RWPE1 (cell line): Measurements from ENCODE around the gene ADIPOQ.
"Not testable (repeated sequence)": the region's sequence is repeated elsewhere in the genome, so short reads cannot be mapped to it uniquely, and the experiment has no call there.

ENCODE experiments used
- CTCF ChIA-PET: fragments of 350-600 bp; sonication (Branson Sonifier 250); formaldehyde crosslinking; extraction: SDS; loops from one replicate; lab custom pipeline; 2021; lab: Yijun Ruan, JAX
- POLR2A ChIA-PET: fragments of 400-600 bp; formaldehyde crosslinking; extraction: SDS; loops from one replicate; lab custom pipeline; 2020; ENCODE audit warnings: antibody characterized with exemption; ENCODE audit not compliant: low non-redundant PET; lab: Yijun Ruan, JAX
- DNase-seq: peaks from one replicate; pipeline ENCODE4 v3.0.0; 2012; ENCODE audit warnings: low spot score
- H3K27ac ChIP-seq: fragments of 450-650 bp; 2 replicates; pipeline ENCODE4 v1.5.1; 2017
- CTCF ChIP-seq: fragments of 450-650 bp; conservative IDR thresholded peaks from 2 replicates; pipeline ENCODE4 v1.5.1; 2017; ENCODE audit warnings: low read depth, mild to moderate bottlenecking

ADIPOQ gene

GRCh38 chr3:186842426-186843038, at the start of gene ADIPOQ:
ADIPOQ (plus strand) TSS chr3:186842710; CDS start chr3:186853059, 10,349 bp downstream.
- ChIA-PET POLR2A (no interaction called here), CTCF (no interaction called here)
- no peak for DNase-seq
- no peak within 1 kb of the TSS for H3K27ac ChIP-seq
- no peak for TF ChIP-seq CTCF

DNA sequence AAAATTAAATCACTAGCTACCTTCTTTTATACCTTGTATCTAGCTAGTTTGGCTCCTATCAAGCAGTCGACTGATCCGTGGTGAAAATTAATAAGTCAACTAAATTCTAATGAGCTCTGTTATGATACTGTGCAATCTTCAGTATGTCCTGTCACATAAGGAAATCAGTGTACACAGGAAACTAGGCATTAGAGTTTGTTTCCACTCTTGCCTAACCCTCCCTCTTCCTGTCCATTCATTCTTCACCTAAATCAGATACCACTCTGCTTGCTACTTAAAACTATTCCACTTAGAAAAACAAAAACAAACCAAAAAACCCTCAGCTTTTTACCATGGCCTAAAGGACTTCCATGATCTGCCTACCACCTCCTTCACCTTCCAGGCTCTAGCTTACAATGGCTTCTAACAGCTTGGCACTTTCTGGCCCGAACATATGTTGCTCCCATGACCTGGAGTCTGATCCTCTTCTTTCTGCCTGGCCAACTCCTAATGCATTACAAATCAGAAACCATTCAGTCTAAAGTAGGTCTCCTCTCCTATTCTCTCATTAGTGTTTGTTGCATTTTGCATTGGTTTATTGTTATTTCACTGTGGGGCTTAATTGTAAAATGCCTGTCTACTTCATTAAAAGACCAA, 44.2 kb upstream of the ADIPOQ start:
- no peak for TF ChIP-seq CTCF
- no peak for DNase-seq
- H3K27ac ChIP-seq: no peak overlapping the region
- ChIA-PET POLR2A (no interaction called here), CTCF (interaction anchor here (1.1 to 1.5 kb wide), 3 partner anchors 10 to 181 kb away, joined by 3 to 6 read pairs (median 4); no protein-coding TSS in a partner anchor)

GRCh38 chr3:186800285-186800684, 42.2 kb upstream of the ADIPOQ start:
- ChIA-PET POLR2A (no interaction called here), CTCF (no interaction called here)
- TF ChIP-seq CTCF: no peak
- H3K27ac ChIP-seq: no peak overlapping the region
- DNase-seq: no peak

DNA sequence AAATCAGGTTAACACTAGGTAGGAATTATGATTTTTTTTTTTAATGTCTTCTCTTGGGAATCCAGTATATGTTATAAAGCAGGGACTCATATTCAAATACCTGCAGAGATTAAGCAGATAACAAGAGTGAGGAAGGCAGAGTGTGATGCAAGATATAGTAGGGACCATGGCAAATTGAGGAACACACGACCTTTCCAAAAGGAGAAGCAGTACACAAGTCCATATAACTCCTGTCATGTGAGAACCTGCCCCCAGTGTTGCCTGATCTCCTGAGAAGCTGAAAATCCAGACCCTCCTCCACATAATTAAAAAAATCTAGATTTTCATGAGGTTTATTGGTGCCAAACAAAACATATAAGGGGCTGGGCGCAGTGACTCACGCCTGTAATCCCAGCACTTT, 39.8 kb upstream of the ADIPOQ start:
- DNase-seq: no peak
- TF ChIP-seq CTCF: no peak
- CTCF ChIA-PET: no interaction called here
- H3K27ac ChIP-seq: no peak overlapping the region
- POLR2A ChIA-PET: no interaction called here

DNA sequence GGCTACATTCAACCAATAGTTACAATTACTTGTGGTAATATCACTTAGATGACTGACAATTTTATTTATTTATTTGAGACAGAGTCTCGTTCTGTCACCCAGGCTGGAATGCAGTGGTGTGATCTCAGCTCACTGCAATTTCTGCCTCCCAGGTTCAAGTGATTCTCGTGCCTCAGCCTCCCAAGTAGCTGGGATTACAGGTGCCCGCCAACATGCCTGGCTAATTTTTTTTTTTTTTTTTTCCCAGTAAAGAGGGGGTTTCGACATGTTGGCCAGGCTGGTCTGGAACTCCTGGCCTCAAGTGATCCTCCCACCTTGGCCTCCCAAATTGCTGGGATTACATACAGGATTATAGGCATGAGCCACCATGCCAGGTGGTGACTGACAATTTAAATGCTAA, 39.1 kb upstream of the ADIPOQ start:
- POLR2A ChIA-PET, DNase-seq, H3K27ac ChIP-seq, CTCF ChIA-PET: not testable (repeated sequence)

DNA sequence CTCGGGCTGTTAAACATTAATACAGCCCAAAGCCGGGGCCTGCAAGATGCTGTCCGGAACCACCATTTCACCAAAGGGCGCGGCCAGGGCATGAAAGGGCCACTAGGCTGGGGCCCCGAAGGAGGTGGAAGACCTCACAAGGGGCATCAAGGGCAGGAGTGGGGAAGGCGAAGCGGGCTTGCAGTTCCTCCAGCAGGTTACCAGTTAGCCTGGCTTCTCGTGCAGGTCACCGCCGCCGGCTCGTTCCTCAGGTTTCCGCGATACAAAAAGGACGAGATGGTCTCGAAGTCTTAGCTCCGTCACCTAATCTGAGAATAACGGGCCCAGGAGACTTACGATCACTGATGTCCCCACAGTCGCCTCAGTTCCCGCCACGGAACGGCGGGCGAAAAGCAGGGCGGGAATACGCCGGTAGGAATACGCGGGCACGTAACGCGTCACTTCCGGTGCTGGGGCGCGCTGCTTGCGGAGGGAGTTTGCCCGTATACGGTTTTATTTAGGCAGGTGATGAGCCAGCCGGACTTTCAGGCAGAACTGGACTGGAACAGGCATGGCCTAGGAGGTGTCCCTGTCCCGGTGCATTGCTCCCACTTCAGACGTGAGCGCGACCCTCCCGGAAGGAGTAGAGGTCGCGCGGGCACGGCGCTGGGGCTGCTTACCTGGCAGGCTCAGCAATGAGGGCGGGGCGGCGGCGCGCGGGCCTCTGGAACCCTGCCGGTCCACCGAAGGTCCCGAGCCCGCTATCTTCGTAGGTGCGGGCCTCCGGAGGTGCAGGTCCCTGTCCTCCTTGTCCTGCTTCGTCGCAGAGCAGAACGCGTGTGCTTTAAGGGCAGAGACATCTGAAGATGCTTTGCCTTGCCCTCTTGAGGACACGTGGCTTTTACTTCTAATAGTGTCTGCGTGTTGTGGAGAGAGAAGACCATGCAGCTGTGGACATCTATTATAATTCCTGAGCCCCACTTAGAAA, 36.1 kb upstream of the ADIPOQ start, which contains the start of gene RFC4:
TSS of gene RFC4 (minus strand) at position 394 of the 967 bp plus-strand sequence. CDS start 1,769 bp downstream, outside the sequence.
- TF ChIP-seq CTCF: no peak
- CTCF ChIA-PET: no interaction called here
- H3K27ac ChIP-seq: peak within 1 kb of the TSS; percentile 88
- DNase-seq: peak; percentile 70
- POLR2A ChIA-PET: no interaction called here
